Measurements from ENCODE around the gene ATP5F1A. TPM values are rescaled to one million over a fixed set of nuclear protein-coding genes. Genes with fewer than 3 reads are reported as not detected.

ATP5F1A gene
- total and polyA plus RNA-seq, 2 of the 4 experiments (the other 2 are of a cell fraction): 543 to 1,085 TPM

DNA sequence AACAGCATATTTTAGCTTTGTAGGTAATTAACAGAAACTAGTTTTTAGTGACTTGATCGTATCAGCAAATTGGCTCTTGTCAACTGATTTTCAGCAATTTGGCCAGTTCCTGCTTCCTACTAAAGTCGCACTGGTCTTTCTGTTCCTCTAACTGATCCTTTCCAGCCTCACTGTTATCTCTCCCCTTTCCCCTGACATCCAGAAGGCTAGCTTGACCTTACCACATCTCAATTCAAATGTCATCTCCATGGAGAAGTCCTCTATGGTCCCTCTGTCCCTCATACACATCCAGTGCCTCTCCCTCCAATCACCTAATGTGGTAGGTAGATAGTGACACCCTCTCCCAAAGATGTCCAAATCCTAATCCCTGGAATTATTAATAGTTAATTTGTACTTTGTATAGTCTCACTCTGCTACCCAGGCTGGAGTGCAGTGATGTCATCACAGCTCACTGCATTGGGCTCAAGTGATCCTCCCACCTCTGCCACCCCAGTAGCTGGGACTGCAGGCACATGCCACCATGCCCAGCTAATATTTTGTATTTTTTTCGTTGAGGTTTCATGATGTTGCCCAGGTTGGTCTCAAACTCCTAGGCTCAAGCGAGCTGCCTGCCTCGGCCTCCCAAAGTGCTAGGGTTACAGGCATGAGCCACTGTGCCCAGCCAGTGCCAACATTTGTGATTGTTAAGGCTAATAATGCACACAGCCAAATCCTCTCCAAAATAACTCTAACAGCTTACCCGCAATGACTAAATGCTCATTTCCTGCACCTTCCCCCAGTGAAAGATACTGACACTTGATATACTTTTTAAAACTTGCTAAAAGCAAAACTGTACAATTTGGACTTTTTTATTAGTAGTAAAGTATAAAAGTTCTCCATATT lies 42.9 kb downstream of the ATP5F1A start:
- Histone ChIP-seq H3K27me3 (ENCODE audit: control insufficient read depth, insufficient read depth, low read length) (no peaks in the 10 kb centered on the region), H2BK120ac (ENCODE audit: low read depth, low read length) (no peak overlapping the region), H3K14ac (replicated peaks; ENCODE audit: low read depth, low read length) (0 out of 2 replicates have a peak overlapping the region, but pooled peaks have one; percentile 53), H2AK9ac (replicated peaks; ENCODE audit: low read depth, low read length, poor library complexity) (peak overlapping the region; percentile 75), H3K9ac (ENCODE audit: low read depth, low read length) (no peak overlapping the region), H3K27ac (ENCODE audit: insufficient read depth, low read length) (no peak overlapping the region), H3K79me1 (ENCODE audit: low read depth in 1 of 2, low read length in 2 of 2) (peaks cover 17 to 36% of the 10 kb centered on the region in 2 experiments), H4K5ac (ENCODE audit: low read depth, low read length) (no peak overlapping the region), H3K9me3 (ENCODE audit: control insufficient read depth, insufficient read depth, low read length) (no peaks in the 10 kb centered on the region), H3K9me1 (ENCODE audit: insufficient read depth, low read length) (peaks cover 3% of the 10 kb centered on the region), H3K4me2 (ENCODE audit: low read depth, low read length) (no peak overlapping the region), H4K91ac (ENCODE audit: insufficient read depth, low read depth, low read length) (no peak overlapping the region), H2BK15ac (ENCODE audit: low read depth, low read length) (0 out of 3 replicates have a peak overlapping the region, but pooled peaks have one; percentile 46), H2AFZ (replicated peaks; ENCODE audit: low read length, poor library complexity) (no peak overlapping the region), H3K4me1 (ENCODE audit: control insufficient read depth, insufficient read depth, low read length) (peaks cover 8% of the 10 kb centered on the region), H4K8ac (ENCODE audit: low read depth in 2 of 2, low read length in 2 of 2) (no peak overlapping the region), H3K36me3 (ENCODE audit: control insufficient read depth, insufficient read depth, low read length) (no peaks in the 10 kb centered on the region), H3K23ac (ENCODE audit: low read depth, low read length) (peak overlapping the region; percentile 34; the same call in 1 of the 2 replicates), H2AK5ac (ENCODE audit: low read depth, low read length) (peak overlapping the region; percentile 38; the same call in 1 of the 2 replicates), H3K56ac (ENCODE audit: extremely low read depth, insufficient read depth, low read length) (no peak overlapping the region), H2BK20ac (ENCODE audit: low read depth, low read length) (peak overlapping the region; percentile 32; the same call in 1 of the 2 replicates), H3K18ac (ENCODE audit: low read depth, low read length) (peak overlapping the region; percentile 48; the same call in 1 of the 2 replicates), H4K20me1 (ENCODE audit: insufficient read depth, low read length) (peaks cover 10% of the 10 kb centered on the region), H3K4me3 (ENCODE audit: insufficient read depth, low read depth, low read length) (no peak overlapping the region), H2BK5ac (ENCODE audit: low read depth, low read length, poor library complexity, severe bottlenecking) (no peak overlapping the region), H3K4ac (ENCODE audit: low read depth, low read length) (no peak overlapping the region)
- dilution Hi-C loops (cut with HindIII; ENCODE audit: low sequenced_read_pairs, unreplicated experiment): no loop called here
- BruUV-seq (replicated peaks): no TSS peak
- no peak for DNase-seq
- WGBS, 2 experiments (ENCODE audit: extremely low coverage in 2 of 2, insufficient read length in 1 of 2): 100% methylated on average over 1 of the region's 6 CpGs; no CpG with 5 or more reads in 1 of the 2 experiments
- POLR2A ChIA-PET (ENCODE audit: unreplicated experiment): no interaction called here
- intact Hi-C loops (cut with micrococcal nuclease): loop anchor here (1.0 kb wide), 1 partner anchor 12 kb away; no protein-coding TSS in a partner anchor
- TF ChIP-seq RFX5 (IDR thresholded peaks at IDR 0.05; ENCODE audit: low read depth, low read length) (no peak), FOS (IDR thresholded peaks at IDR 0.05; ENCODE audit: low read depth, low read length) (no peak), CEBPB (IDR thresholded peaks at IDR 0.05; ENCODE audit: low read depth, low read length) (no peak), SMC3 (IDR thresholded peaks at IDR 0.05; ENCODE audit: low read depth, low read length) (no peak), NFE2L2 (IDR thresholded peaks at IDR 0.05; ENCODE audit: low read depth, low read length) (no peak), MAFK (IDR thresholded peaks at IDR 0.05; ENCODE audit: low read depth, low read length) (no peak), RAD21 (IDR thresholded peaks at IDR 0.05; ENCODE audit: low read length) (no peak), MAZ (IDR thresholded peaks at IDR 0.05; ENCODE audit: borderline replicate concordance, low read depth, low read length) (no peak), CHD1 (IDR thresholded peaks at IDR 0.05; ENCODE audit: low read depth, low read length) (no peak), POLR2A (IDR thresholded peaks at IDR 0.05; ENCODE audit: low read depth, low read length) (no peak)
- TF ChIP-seq, protein P1, sequence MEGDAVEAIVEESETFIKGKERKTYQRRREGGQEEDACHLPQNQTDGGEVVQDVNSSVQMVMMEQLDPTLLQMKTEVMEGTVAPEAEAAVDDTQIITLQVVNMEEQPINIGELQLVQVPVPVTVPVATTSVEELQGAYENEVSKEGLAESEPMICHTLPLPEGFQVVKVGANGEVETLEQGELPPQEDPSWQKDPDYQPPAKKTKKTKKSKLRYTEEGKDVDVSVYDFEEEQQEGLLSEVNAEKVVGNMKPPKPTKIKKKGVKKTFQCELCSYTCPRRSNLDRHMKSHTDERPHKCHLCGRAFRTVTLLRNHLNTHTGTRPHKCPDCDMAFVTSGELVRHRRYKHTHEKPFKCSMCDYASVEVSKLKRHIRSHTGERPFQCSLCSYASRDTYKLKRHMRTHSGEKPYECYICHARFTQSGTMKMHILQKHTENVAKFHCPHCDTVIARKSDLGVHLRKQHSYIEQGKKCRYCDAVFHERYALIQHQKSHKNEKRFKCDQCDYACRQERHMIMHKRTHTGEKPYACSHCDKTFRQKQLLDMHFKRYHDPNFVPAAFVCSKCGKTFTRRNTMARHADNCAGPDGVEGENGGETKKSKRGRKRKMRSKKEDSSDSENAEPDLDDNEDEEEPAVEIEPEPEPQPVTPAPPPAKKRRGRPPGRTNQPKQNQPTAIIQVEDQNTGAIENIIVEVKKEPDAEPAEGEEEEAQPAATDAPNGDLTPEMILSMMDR (conservative IDR thresholded peaks at IDR 0.05; ENCODE audit: low read depth, low read length): no peak
- TF ChIP-seq, protein P2, sequence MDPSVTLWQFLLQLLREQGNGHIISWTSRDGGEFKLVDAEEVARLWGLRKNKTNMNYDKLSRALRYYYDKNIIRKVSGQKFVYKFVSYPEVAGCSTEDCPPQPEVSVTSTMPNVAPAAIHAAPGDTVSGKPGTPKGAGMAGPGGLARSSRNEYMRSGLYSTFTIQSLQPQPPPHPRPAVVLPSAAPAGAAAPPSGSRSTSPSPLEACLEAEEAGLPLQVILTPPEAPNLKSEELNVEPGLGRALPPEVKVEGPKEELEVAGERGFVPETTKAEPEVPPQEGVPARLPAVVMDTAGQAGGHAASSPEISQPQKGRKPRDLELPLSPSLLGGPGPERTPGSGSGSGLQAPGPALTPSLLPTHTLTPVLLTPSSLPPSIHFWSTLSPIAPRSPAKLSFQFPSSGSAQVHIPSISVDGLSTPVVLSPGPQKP (IDR thresholded peaks at IDR 0.05; ENCODE audit: borderline replicate concordance, low read depth, low read length): no peak
- TF ChIP-seq, protein P3, sequence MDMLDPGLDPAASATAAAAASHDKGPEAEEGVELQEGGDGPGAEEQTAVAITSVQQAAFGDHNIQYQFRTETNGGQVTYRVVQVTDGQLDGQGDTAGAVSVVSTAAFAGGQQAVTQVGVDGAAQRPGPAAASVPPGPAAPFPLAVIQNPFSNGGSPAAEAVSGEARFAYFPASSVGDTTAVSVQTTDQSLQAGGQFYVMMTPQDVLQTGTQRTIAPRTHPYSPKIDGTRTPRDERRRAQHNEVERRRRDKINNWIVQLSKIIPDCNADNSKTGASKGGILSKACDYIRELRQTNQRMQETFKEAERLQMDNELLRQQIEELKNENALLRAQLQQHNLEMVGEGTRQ (IDR thresholded peaks at IDR 0.05; ENCODE audit: low read depth, low read length): no peak
- CTCF ChIA-PET: no interaction called here
- no peak for ATAC-seq (ENCODE audit: low read depth)
- in situ Hi-C loops (cut with MboI; ENCODE audit: low sequenced_read_pairs): no loop called here

Data from IMR-90 (cell line).